ENCODE results near the gene RPS17.
"Not testable (repeated sequence)": the region's sequence is repeated elsewhere in the genome, so short reads cannot be mapped to it uniquely, and the experiment has no call there.

RPS17 gene

GRCh38 chr15:82507693-82508092 is 32.6 kb downstream of the RPS17 start:
- not testable (repeated sequence) for DNase-seq (ENCODE audit: low spot score)

GRCh38 chr15:82507087-82507486 is 33.2 kb downstream of the RPS17 start:
- DNase-seq (ENCODE audit: low spot score), result not testable (repeated sequence)

GRCh38 chr15:82505842-82506241 is 34.4 kb downstream of the RPS17 start:
- not testable (repeated sequence) for DNase-seq (ENCODE audit: low spot score)

GRCh38 chr15:82504074-82504473 is 36.2 kb downstream of the RPS17 start:
- DNase-seq (ENCODE audit: low spot score), result not testable (repeated sequence)

GRCh38 chr15:82502700-82503339 is 37.4 kb downstream of the RPS17 start:
- DNase-seq (ENCODE audit: low spot score), result not testable (repeated sequence)

- DNase-seq (ENCODE audit: low spot score), result not testable (repeated sequence)
Observed at GRCh38 chr15:82500772-82501171, 39.5 kb downstream of the RPS17 start.

- not testable (repeated sequence) for DNase-seq (ENCODE audit: low spot score)
Observed at GRCh38 chr15:82497978-82498377, 42.3 kb downstream of the RPS17 start.

GRCh38 chr15:82488250-82488649 is 52.0 kb downstream of the RPS17 start:
- DNase-seq (ENCODE audit: low spot score), result not testable (repeated sequence)

- DNase-seq (ENCODE audit: low spot score), result not testable (repeated sequence)
Observed at GRCh38 chr15:82487045-82487444, 53.2 kb downstream of the RPS17 start.
